Endothelial cell of umbilical vein (primary cell): ENCODE measurements around the gene SEBOX. TPM values are rescaled to one million over a fixed set of nuclear protein-coding genes. Genes with fewer than 3 reads are reported as not detected.

Source experiments
- BruUV-seq: library from RNA; stranded (reverse); fragments of 400-500 nt; replicated peaks from 2 replicates; lab custom pipeline; 2021; lab: Mats Ljungman, UMichigan
- CTCF ChIA-PET: fragments of 300-600, 350-600 bp; sonication (Branson Sonifier 250); formaldehyde crosslinking; loops from one replicate; lab custom pipeline; 2021; ENCODE audit warnings: antibody characterized with exemption, inconsistent platforms; lab: Charles Lee
- POLR2A ChIA-PET: fragments of 300-600, 350-600 bp; sonication (Branson Sonifier 250); formaldehyde crosslinking; loops from one replicate; lab custom pipeline; 2021; ENCODE audit warnings: antibody characterized with exemption, inconsistent platforms; lab: Charles Lee
- DNase-seq: peaks from one replicate; pipeline ENCODE4 v3.0.0-alpha.2; 2011; ENCODE audit warnings: low read depth, low spot score
- FAIRE-seq: peaks from 2 replicates; lab custom pipeline; 2011; peaks lifted over from hg19 to GRCh38; lab: Jason Lieb, UNC
- H2AFZ ChIP-seq: 2 replicates; pipeline ENCODE4 v1.6.0; 2012; ENCODE audit warnings: low read depth, low read length, control low read depth, inconsistent platforms
- H3K27ac ChIP-seq: 2 replicates; pipeline ENCODE4 v1.5.1; 2011; ENCODE audit warnings: low read depth, mild to moderate bottlenecking, control low read depth, low read length, moderate library complexity; ENCODE audit not compliant: insufficient read depth
- H3K27me3 ChIP-seq, 2 experiments: 2 replicates each; pipeline versions ENCODE4 v1.6.0 to v1.6.1; 2011; ENCODE audit warnings: low read length in 2 of 2, mixed read lengths in 1 of 2; ENCODE audit not compliant: control insufficient read depth in 2 of 2, insufficient read depth in 2 of 2
- H3K36me3 ChIP-seq, 2 experiments: 2 replicates in 1 of 2; 3 replicates in 1 of 2; pipeline ENCODE4 v1.5.1; 2011; ENCODE audit warnings: low read length in 2 of 2, mild to moderate bottlenecking in 1 of 2, moderate library complexity in 1 of 2; ENCODE audit not compliant: control insufficient read depth in 2 of 2, insufficient read depth in 2 of 2; ENCODE audit errors: extremely low read depth in 1 of 2
- H3K4me1 ChIP-seq: 3 replicates; pipeline ENCODE4 v1.5.1; 2011; ENCODE audit warnings: mild to moderate bottlenecking, low read length; ENCODE audit not compliant: control insufficient read depth, insufficient read depth; ENCODE audit errors: extremely low read depth
- H3K4me2 ChIP-seq: 2 replicates; pipeline ENCODE4 v1.6.1; 2011; ENCODE audit warnings: low read length, control low read depth, mixed read lengths; ENCODE audit not compliant: insufficient read depth
- H3K4me3 ChIP-seq, 3 experiments: fragments of 200-600 bp in 1 of 3; sonication (generic), shearing (Covaris generic) in 1 of 3; replicated peaks in 1 of 3; 2 replicates each; pipeline ENCODE4 v1.5.1; 2011 to 2016; ENCODE audit warnings: control low read depth in 3 of 3, low read length in 3 of 3, mild to moderate bottlenecking in 2 of 3, inconsistent platforms in 1 of 3, low read depth in 1 of 3, moderate library complexity in 1 of 3; ENCODE audit not compliant: insufficient read depth in 1 of 3
- H3K79me2 ChIP-seq: 2 replicates; pipeline ENCODE4 v1.6.0; 2012; ENCODE audit warnings: low read length, inconsistent platforms; ENCODE audit not compliant: control insufficient read depth, insufficient read depth
- H3K9ac ChIP-seq: replicated peaks from 2 replicates; pipeline ENCODE3; 2011; ENCODE audit warnings: low read length, control low read depth; ENCODE audit not compliant: insufficient read depth; ENCODE audit errors: extremely low read depth
- H3K9me1 ChIP-seq: replicated peaks from 3 replicates; pipeline ENCODE4 v1.6.0; 2011; ENCODE audit warnings: mild to moderate bottlenecking, low read length; ENCODE audit not compliant: control insufficient read depth, insufficient read depth; ENCODE audit errors: extremely low read depth
- H3K9me3 ChIP-seq: replicated peaks from 2 replicates; pipeline ENCODE4 v1.5.1; 2012; ENCODE audit warnings: low read length, inconsistent platforms; ENCODE audit not compliant: control insufficient read depth, insufficient read depth
- H4K20me1 ChIP-seq: replicated peaks from 2 replicates; pipeline ENCODE3; 2011; ENCODE audit warnings: mild to moderate bottlenecking, low read length; ENCODE audit not compliant: control insufficient read depth, insufficient read depth; ENCODE audit errors: extremely low read depth
- CTCF ChIP-seq, 2 donors: IDR thresholded peaks; 1 replicate in 1 of 2; 2 replicates in 1 of 2; pipeline ENCODE4 v1.5.1; 2011; ENCODE audit warnings: low read length in 2 of 2, mild to moderate bottlenecking in 2 of 2, moderate library complexity in 2 of 2, control low read depth in 1 of 2, inconsistent platforms in 1 of 2, low read depth in 1 of 2; ENCODE audit not compliant: insufficient read depth in 1 of 2; ENCODE audit errors: extremely low read depth in 1 of 2
- EZH2 ChIP-seq: IDR thresholded peaks from 2 replicates; pipeline ENCODE4 v1.6.1; 2012; ENCODE audit warnings: borderline replicate concordance, low read depth, mild to moderate bottlenecking, moderate library complexity, low read length, inconsistent platforms; ENCODE audit not compliant: severe bottlenecking
- FOS ChIP-seq: IDR thresholded peaks from 2 replicates; pipeline ENCODE4 v1.6.1; 2011; ENCODE audit warnings: mild to moderate bottlenecking, low read length, moderate library complexity, borderline replicate concordance; ENCODE audit not compliant: insufficient read depth
- GATA2 ChIP-seq: IDR thresholded peaks from 2 replicates; pipeline ENCODE4 v1.7.0; 2011; ENCODE audit warnings: low read depth, mild to moderate bottlenecking, moderate library complexity, mixed read lengths, low read length; ENCODE audit not compliant: insufficient read length, insufficient read depth
- JUN ChIP-seq: IDR thresholded peaks from 2 replicates; pipeline ENCODE4 v1.6.1; 2011; ENCODE audit warnings: borderline replicate concordance, low read depth; ENCODE audit not compliant: insufficient read length, insufficient read depth
- MAX ChIP-seq: IDR thresholded peaks from 2 replicates; pipeline ENCODE4 v1.6.1; 2011; ENCODE audit not compliant: insufficient read depth, insufficient read length
- MYC ChIP-seq: IDR thresholded peaks from one replicate; pipeline ENCODE4 v1.6.1; 2011; ENCODE audit warnings: mild to moderate bottlenecking, low read depth, low read length
- POLR2A ChIP-seq: IDR thresholded peaks from 2 replicates; pipeline ENCODE4 v1.6.1; 2012; ENCODE audit warnings: low read depth, mild to moderate bottlenecking, control low read depth, low read length
- POLR2AphosphoS5 ChIP-seq: IDR thresholded peaks from 2 replicates; pipeline ENCODE4 v1.6.1; 2012; ENCODE audit warnings: low read depth, mild to moderate bottlenecking, control low read depth, low read length, moderate library complexity; ENCODE audit not compliant: insufficient read depth
- dilution Hi-C: fragments of 300-500 bp; cut with MboI; formaldehyde crosslinking; loops from one replicate; pipeline ENCODE4 v1.15.0; 2019; ENCODE audit warnings: low sequenced_read_pairs; ENCODE audit not compliant: extremely low pct_ligation_motif_present
- intact Hi-C: fragments of 100-400 bp; cut with micrococcal nuclease; formaldehyde crosslinking; loops from one replicate; pipeline ENCODE4 v1.10.0; 2022
- polyA plus RNA-seq, 4 experiments: library from polyadenylated mRNA; depleted of rRNA in 3 of 4; stranded (reverse) in 3 of 4; unstranded in 1 of 4; fragments of >200 nt; gene quantifications; 2 replicates each; pipeline versions ENCODE4 v1.2.1 to v1.2.3, GENCODE V29; 2011 to 2012; ENCODE audit warnings: missing spikeins in 1 of 4
- total RNA-seq: library from RNA; stranded (reverse); gene quantifications from 2 replicates; pipeline ENCODE4 v1.2.3, GENCODE V29; 2021

SEBOX gene
- total and polyA plus RNA-seq, 2 donors (not counting 3 experiments of a cell fraction or from before 2014, with no cell fraction given), result not detected

DNA sequence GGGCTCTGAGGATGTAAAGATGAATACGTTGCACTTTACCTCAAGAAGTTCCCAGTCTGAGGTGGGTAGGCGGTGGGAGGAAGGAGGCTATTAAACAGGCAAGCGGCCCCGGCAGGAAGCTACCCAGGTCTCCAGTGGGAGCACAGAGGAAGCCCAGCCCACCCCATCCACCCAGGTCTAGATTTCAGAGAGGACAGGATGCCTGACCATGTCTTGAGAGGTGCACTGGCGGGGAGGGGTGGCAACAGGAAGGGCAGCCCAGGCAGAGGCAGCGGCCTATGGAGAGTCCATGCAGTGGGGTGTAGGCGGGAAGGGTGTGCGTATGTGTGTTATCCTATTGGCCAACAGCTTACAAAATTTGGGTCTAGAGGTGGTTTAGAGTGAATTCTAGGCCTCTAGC lies 20.4 kb upstream of the SEBOX start:
- no peak overlapping the region for H3K4me2 ChIP-seq
- ChIA-PET CTCF (interaction anchor here (1.2 to 2.7 kb wide), 2 partner anchors 31 to 52 kb away, joined by 4 to 11 read pairs; no protein-coding TSS in a partner anchor), POLR2A (no interaction called here)
- BruUV-seq, result no TSS peak
- no peaks in the 10 kb centered on the region for H3K79me2 ChIP-seq
- intact Hi-C loops, result no loop called here
- DNase-seq, result no peak
- no peak overlapping the region for H2AFZ ChIP-seq
- H3K36me3 ChIP-seq, result peaks cover 0 to 2% of the 10 kb centered on the region in 2 experiments
- H3K9me3 ChIP-seq, result no peaks in the 10 kb centered on the region
- H3K9ac ChIP-seq, result no peak overlapping the region
- H3K27ac ChIP-seq, result no peak overlapping the region
- peaks cover 15 to 17% of the 10 kb centered on the region in 2 experiments for H3K27me3 ChIP-seq
- no peak overlapping the region for H3K4me3 ChIP-seq
- no peak for FAIRE-seq
- H4K20me1 ChIP-seq, result no peaks in the 10 kb centered on the region
- TF ChIP-seq CTCF (IDR thresholded peaks at IDR 0.05; ENCODE audit: extremely low read depth in 1 of 2, insufficient read depth in 1 of 2, low read depth in 1 of 2, low read length in 2 of 2), result no peak
- TF ChIP-seq POLR2AphosphoS5, result no peak
- no peak for TF ChIP-seq POLR2A
- no peak for TF ChIP-seq GATA2
- no peak for TF ChIP-seq JUN
- TF ChIP-seq EZH2, result no peak
- no peak for TF ChIP-seq MAX
- no peak for TF ChIP-seq MYC
- TF ChIP-seq FOS, result no peak
- H3K4me1 ChIP-seq, result peaks cover 12% of the 10 kb centered on the region
- dilution Hi-C loops, result no loop called here
- H3K9me1 ChIP-seq, result no peaks in the 10 kb centered on the region
